GM19193 (cell line): ENCODE results near the gene LIN7A.

ENCODE experiments used
- POLR2A ChIP-seq: IDR thresholded peaks from 4 replicates; pipeline ENCODE4 v1.6.1; 2011; ENCODE audit not compliant: insufficient read depth, insufficient read length; ENCODE audit errors: extremely low read depth

LIN7A gene

DNA sequence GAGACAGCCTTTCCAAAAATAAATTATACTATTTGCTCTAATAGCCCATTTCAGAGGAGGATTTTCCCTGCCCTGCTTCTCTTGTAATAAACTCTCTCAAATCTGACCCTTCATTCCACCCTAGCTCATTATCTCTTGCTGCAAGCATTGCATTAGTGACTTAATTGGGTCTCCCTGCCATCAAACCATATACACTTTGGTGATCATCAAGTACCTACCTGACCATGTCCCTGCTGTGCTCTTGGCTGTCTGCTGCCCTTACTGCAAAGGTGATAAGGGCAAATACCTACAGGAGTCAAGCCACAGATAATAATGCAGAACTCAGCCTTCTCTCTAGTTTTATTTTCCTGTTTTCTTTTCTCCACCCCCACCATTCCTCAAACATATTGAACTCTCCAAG lies 88.4 kb downstream of the LIN7A start:
- TF ChIP-seq POLR2A = no peak

DNA sequence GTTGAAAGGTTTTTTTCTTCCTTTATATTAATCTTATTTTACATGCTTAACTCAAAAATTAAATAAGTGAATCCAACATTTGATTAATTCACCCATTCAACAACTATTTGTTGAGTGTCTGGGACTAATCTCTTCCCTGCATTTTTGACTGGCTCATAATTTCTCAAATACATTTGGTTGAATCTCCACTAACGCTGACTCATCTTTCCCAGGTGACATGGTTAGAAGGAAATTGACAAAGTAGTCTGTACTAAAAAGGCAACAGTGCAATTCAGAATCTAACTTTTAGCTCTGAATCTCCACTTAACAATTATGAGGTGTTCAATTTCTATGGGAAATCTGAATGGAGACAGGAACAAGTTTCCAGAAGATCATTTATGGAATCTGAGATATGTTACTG lies 88.9 kb downstream of the LIN7A start:
- no peak for TF ChIP-seq POLR2A

DNA sequence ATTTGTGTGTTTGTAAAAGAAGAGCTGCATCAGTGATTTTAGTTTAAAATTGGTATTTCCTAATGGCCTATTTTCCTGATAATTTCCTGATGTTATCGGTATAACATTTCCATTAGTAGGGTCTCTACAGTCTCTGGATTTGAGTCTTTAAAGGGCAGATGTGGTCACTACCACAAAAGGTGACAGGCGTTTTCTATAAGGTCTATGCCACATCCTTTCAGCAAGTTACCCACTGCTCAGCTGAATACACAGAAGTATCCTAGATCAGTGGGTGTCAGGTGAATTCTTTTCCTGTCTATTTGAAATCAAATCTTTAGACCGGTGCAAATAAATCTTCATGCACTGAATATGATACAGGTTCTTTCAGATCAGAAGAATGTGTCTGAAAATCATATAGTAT lies 90.2 kb downstream of the LIN7A start:
- TF ChIP-seq POLR2A = no peak

DNA sequence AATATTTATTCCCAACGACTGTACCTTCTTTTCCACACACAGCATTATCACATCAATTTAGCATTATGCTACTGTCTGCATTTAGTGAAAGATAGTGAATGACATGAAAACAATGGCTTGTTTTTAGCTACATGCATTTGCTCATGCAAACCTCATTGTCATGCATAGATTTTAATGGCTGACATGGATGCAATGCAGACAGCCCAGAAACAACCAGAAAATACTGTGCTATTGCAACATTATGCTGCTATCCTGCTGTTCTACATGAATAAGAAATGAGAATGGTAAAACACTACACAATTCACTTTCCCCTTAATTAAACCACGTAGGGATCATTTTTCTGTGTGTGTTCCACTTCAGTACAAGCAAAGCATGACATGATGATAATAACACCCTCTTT lies 90.8 kb downstream of the LIN7A start:
- TF ChIP-seq POLR2A = no peak

DNA sequence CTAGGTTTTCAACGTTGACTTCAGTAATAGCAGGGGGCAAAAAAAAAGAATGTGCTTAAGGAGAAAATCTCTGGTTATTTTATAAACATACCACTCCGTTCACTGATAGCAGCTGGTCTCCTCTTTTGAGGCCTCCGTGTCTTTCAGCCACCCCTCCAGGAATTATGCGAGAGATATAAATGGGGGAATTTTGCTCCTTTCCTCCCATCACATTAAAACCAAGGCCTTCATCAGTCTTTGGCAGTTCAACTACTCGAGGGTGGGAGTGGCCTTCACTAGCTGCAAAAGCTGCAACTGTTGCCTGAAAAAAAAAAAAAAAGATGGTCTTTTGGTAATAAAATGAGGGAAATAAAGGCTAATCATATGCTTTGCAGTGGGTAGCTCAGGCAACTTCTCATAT lies 92.1 kb downstream of the LIN7A start:
- TF ChIP-seq POLR2A = no peak

DNA sequence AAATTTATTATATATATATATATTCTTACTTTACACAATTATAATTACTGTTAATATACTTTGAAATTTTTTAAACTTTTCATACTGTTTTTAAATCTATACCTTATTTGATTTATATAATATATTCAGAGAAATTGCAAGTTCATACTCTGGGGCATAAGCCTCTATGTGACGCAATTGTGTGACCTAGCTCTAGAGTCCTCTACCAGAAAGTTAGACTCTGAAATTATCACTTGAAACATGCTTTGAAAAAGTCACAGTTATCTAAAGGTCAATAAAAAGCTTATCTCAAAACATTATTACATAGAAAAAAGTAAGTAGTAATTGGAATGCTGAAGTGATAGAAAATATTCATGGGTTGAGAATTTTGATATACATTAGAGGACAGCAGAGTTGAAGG lies 93.8 kb downstream of the LIN7A start:
- no peak for TF ChIP-seq POLR2A

DNA sequence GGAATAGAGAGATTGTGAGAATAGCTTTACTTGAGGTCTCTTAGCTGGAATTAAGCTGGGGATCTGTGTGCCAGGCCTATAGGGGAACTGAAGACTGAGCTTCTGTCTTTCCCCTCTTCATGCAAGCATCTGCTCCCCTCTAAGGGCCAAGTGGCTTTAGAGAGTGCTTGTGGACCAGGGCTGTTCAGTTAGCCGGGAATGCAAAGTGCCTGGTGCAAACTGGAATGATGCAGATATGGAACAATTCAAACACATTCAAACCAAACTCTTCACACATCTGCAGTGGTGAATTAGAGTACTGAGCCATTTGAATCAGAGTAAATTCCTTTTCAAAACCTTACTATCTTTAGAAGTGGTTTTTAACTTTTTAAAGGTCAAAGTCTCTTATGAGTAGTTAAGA lies 99.0 kb downstream of the LIN7A start:
- no peak for TF ChIP-seq POLR2A

DNA sequence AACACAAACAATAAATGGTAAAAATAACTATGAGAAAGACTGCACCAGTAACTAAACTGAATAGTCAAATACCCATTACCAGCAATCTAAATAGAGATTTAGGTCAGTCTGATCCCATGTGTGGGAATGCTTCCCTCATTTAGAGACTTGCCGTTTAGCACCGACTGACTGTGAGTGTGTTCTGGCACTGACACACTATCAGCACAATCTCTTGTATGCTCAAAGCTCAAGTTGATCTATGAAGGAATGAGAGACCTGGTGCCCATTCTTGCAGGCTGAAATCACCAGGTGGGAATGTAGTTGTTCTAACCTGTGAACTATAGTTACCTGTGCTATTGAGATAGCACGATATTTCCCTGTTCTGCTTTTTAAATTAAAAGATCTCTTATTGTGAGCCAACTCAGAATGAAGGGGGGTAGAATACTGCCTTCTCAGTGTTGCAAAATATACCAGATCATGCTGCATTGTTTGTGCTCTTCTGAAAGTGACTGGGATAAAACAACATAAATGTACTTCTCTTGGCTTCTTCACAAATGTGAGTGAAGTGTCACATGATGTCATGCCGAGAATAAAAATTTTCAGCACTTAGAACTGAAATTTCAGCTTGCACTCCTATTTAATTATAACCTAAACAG lies 99.6 kb downstream of the LIN7A start:
- TF ChIP-seq POLR2A = no peak

DNA sequence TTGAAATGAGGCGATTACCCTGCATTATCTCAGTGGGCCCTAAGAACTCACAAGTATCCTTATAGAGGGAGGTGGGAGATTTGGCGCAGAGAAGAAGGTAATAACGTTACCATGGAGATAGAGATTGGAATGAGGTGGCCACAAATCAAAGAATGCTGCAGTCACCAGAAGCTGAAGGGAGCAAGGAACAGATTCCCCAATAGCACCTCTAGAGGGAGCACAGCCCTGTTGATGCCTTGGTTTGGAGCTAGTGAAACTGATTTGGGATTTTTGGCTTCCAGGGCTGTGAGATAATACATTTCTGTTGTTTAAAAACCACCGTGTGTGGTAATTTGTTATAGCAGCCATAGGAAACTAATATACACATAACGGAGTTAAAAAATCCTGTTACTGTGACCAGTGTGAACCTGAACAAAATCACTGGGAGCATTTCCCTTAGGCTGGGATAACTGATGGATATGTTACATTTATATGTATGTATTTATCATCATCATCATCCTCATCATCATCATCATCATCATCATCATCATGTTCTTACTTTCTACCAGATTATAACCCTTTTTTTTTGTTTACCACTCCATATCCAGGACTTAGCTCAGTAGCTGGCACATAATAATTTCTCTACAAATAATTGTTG lies 100.3 kb downstream of the LIN7A start:
- TF ChIP-seq POLR2A = no peak

DNA sequence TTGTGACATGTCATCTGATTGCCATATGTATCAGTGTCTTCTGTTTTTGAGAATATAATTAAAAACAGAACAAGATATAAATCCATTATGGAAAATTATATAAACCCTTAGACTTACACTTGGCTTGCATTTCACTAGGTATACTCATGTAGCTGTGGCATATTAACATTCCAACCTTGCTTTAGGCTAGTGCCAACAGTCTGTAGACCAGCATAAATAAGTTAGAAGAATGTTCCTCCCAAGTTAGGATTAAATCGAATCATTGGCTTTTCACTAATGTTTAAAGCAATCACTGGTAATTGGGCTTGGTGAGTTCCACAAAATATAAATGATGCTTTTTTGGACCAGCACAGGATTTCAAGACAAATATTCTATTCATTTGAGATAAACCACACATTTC lies 103.0 kb downstream of the LIN7A start:
- TF ChIP-seq POLR2A = no peak

DNA sequence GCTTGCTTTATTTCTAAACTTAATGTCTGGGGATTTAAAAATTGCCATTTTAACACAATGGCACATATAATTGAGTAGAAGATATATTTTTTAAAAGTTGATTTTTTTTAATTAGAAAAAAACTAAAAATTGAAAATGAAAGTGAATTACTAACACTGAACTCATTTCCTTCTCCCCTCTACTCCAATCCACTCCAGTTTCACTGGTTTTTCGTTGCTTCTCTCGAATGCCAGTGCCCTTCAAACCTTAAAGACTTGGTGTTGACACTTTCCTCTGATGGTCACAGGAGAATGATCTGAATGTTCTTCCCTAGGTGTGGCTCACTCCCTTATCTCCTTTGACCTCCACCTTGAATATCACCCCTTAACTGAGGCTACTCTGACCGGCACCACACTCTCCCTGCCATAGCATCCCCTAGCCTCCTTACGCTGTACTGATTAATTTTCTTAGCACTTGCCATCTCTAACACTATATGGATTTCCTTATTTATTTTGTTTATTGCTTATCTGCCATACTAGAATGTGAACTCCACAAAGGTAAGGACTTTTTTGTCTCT lies 107.1 kb downstream of the LIN7A start:
- no peak for TF ChIP-seq POLR2A

DNA sequence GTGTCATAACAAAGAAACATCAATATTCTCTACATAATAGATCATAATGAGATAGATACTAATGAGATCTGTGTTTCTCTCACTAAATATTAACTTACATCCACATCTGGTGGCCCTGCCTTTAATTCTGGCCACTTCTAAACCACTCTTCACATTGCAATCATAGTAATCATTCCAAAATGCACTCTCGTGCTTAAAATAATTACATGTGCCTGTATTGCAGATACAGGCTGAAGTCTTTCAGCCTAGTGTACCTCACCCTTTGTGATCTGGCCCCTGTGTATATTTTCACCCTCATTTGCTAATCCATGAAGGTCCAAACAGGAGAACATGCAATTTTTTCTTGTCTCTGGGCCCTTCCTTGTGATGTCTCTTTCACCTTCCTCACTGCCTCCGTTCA lies 108.0 kb downstream of the LIN7A start:
- no peak for TF ChIP-seq POLR2A

DNA sequence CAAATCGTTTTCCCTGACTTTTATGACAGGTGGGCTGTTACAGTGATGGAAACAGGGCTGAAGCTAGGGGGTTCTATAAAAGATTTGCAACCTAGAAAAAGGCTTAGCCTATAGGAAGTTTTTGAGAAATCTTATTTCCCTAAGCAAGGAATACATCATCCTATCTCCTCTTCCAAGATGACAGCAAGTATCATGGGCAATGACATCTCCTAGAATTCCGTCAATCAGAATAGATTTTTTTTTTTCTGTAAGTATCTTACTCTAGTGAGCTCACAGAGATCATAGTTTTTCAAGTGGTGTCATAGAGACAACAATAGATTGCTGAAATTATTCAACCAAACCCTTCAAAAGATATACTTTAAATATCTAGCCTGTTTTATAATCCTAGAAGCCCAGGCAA lies 112.2 kb downstream of the LIN7A start:
- TF ChIP-seq POLR2A = no peak

DNA sequence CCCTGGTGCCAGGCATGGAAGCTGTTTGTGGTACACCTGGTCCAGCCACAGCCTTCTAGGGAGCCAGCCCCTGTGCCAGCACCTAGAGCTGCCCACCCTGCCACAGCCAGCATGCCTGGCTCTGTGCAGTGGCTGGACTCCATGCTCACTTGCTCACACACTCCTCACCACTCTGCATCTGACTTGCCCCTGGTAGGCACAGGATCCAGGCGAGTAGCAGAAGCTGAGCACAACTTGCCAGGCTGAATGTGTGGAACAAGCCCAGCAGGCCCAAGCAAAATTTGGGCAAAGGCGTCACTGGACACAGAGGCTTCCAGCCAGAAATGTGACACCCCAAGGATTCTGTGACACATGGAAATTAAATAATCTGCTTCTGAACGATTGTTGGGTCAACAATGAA lies 114.3 kb downstream of the LIN7A start:
- no peak for TF ChIP-seq POLR2A

DNA sequence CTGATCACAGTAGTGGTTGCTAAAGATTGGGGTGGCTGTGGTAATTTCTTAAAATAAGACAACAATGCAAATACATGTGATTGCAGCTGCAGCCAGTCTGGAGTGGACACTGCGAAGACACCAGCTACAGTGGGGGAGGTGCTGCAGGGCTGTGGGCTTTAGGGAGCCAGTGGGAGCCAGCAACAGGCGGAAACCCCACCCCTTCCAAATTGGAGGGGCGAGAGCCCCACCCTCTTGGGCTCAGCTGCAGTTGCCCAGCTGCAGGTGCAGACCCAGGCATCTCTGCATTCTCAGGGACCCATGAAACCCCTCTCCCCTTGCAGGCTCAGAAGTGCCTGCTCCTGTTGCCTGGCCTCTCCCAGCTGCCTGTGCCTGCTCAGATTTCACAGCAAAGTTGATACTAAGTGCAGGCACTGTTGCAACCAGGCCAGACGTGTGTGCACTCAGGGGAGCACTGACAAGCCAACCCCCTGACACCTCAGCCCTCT lies 116.2 kb downstream of the LIN7A start:
- no peak for TF ChIP-seq POLR2A

DNA sequence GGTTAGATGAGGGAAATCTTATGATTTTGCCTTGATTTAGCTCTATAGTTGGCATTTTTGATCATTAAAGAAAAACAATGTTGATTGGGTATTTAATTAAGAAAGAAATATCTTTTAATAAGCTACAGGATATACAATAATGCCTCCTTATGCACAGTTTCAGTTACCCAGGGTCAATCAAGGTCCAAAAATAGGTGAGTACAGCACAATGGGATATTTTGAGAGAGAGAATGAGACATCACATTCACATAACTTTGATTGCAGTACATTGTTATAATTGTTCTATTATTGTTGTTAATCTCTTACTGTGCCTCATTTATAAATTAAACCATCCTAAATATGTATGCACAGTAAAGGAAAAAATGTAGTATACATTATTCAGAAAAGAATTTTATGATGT lies 118.9 kb downstream of the LIN7A start:
- no peak for TF ChIP-seq POLR2A
